Epithelial cell of prostate (primary cell): Measurements from ENCODE around the gene SLIT3.

ENCODE experiments used
- DNase-seq: peaks from one replicate; pipeline ENCODE4 v3.0.0-alpha.2; 2011; ENCODE audit warnings: low read depth, low spot score
- H3K27ac ChIP-seq: fragments of 450-650 bp; 2 replicates; pipeline ENCODE4 v1.5.1; 2017; ENCODE audit warnings: mild to moderate bottlenecking

The SLIT3 gene

GRCh38 chr5:168920019-168920810, 380.7 kb downstream of the SLIT3 start:
- no peak overlapping the region for H3K27ac ChIP-seq
- DNase-seq = no peak

- no peak overlapping the region for H3K27ac ChIP-seq
- no peak for DNase-seq
These were observed 382.9 kb downstream of the SLIT3 start for GRCh38 chr5:168917947-168918600.

- DNase-seq = no peak
- no peak overlapping the region for H3K27ac ChIP-seq
These were observed 384.1 kb downstream of the SLIT3 start for GRCh38 chr5:168916852-168917251.

- no peak for DNase-seq
- no peak overlapping the region for H3K27ac ChIP-seq
These were observed 384.7 kb downstream of the SLIT3 start for GRCh38 chr5:168916266-168916665.

GRCh38 chr5:168914491-168914890, 386.4 kb downstream of the SLIT3 start:
- DNase-seq = no peak
- no peak overlapping the region for H3K27ac ChIP-seq

GRCh38 chr5:168910874-168911273, 390.1 kb downstream of the SLIT3 start:
- no peak for DNase-seq
- no peak overlapping the region for H3K27ac ChIP-seq

GRCh38 chr5:168908207-168908606, 392.7 kb downstream of the SLIT3 start:
- H3K27ac ChIP-seq = no peak overlapping the region
- DNase-seq = no peak

GRCh38 chr5:168903061-168903460, 397.9 kb downstream of the SLIT3 start:
- no peak for DNase-seq
- H3K27ac ChIP-seq = no peak overlapping the region

- H3K27ac ChIP-seq = no peak overlapping the region
These were observed 401.3 kb downstream of the SLIT3 start for GRCh38 chr5:168899673-168900072.

GRCh38 chr5:168899264-168899663, 401.7 kb downstream of the SLIT3 start:
- DNase-seq = no peak

More at GRCh38 chr5:168899673-168900072, 401.3 kb downstream of the SLIT3 start:
- no peak for DNase-seq

GRCh38 chr5:168898247-168898911, 402.6 kb downstream of the SLIT3 start:
- H3K27ac ChIP-seq = no peak overlapping the region
- DNase-seq = no peak

More at GRCh38 chr5:168899264-168899663, 401.7 kb downstream of the SLIT3 start:
- H3K27ac ChIP-seq = no peak overlapping the region

GRCh38 chr5:168897387-168898122, 403.4 kb downstream of the SLIT3 start:
- DNase-seq = no peak
- no peak overlapping the region for H3K27ac ChIP-seq

GRCh38 chr5:168895295-168896071, 405.5 kb downstream of the SLIT3 start:
- H3K27ac ChIP-seq = no peak overlapping the region

GRCh38 chr5:168893283-168893682, 407.7 kb downstream of the SLIT3 start:
- DNase-seq = no peak
- no peak overlapping the region for H3K27ac ChIP-seq

More at GRCh38 chr5:168895295-168896071, 405.5 kb downstream of the SLIT3 start:
- no peak for DNase-seq

GRCh38 chr5:168892618-168893186, 408.2 kb downstream of the SLIT3 start:
- H3K27ac ChIP-seq = no peak overlapping the region
- no peak for DNase-seq

- no peak for DNase-seq
These were observed 409.8 kb downstream of the SLIT3 start for GRCh38 chr5:168890816-168891812.

GRCh38 chr5:168889039-168889438, 411.9 kb downstream of the SLIT3 start:
- no peak for DNase-seq

More at GRCh38 chr5:168890816-168891812, 409.8 kb downstream of the SLIT3 start:
- H3K27ac ChIP-seq = no peak overlapping the region

GRCh38 chr5:168887931-168888330, 413.0 kb downstream of the SLIT3 start:
- no peak for DNase-seq

More at GRCh38 chr5:168889039-168889438, 411.9 kb downstream of the SLIT3 start:
- no peak overlapping the region for H3K27ac ChIP-seq

More at GRCh38 chr5:168887931-168888330, 413.0 kb downstream of the SLIT3 start:
- no peak overlapping the region for H3K27ac ChIP-seq
